ENCODE measurements around the gene PDE10A. TPM values are rescaled to one million over a fixed set of nuclear protein-coding genes. Genes with fewer than 3 reads are reported as not detected.

PDE10A gene
- total and polyA plus RNA-seq, 7 experiments from 2014 or later = not detected

DNA sequence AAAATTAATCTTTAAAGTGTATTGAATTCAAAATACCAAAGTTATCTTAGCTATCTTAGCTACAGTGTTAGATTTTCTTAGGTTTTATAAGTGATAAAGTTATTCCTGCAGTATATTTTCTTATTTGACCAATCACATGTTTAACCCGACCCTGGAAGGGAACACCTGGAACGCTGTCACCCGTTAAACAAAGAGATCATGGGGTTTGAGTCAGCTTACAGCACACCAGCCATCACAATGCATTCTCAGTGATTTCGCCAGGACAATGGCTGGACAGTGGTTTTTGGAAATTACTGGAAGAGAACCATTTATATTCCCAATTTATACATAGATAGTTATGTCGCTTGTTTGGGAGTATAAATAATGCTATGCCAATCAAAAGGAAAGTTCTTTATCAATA, 364.2 kb downstream of the PDE10A start:
- Mint-ChIP-seq H3K36me3 (peaks cover 0 to 5% (median 0%) of the 10 kb centered on the region in 5 donors), H3K27me3 (no peaks in the 10 kb centered on the region), H3K4me1 (no peaks in the 10 kb centered on the region), H3K9me3 (peaks cover 2 to 15% (median 6%) of the 10 kb centered on the region in 11 donors), H3K4me3 (no peak overlapping the region), H3K27ac (no peak overlapping the region)
- CTCF ChIA-PET = no interaction called here
- POLR2A ChIA-PET = no interaction called here
- Histone ChIP-seq H3K4me3 (ENCODE audit: low read length) (no peak overlapping the region), H3K27me3 (ENCODE audit: control insufficient read depth in 2 of 2, insufficient read depth in 2 of 2, low read length in 2 of 2) (no peaks in the 10 kb centered on the region), H3K27ac (ENCODE audit: low read depth, low read length) (no peak overlapping the region), H3K4me1 (ENCODE audit: control insufficient read depth in 2 of 2, insufficient read depth in 2 of 2, low read length in 2 of 2) (no peaks in the 10 kb centered on the region), H3K9me3 (ENCODE audit: control insufficient read depth in 2 of 3, low read length in 3 of 3) (no peaks in the 10 kb centered on the region), H3K36me3 (ENCODE audit: control insufficient read depth in 2 of 3, insufficient read depth in 3 of 3, low read length in 3 of 3) (no peaks in the 10 kb centered on the region)
- ATAC-seq (no peak), DNase-seq (no peak)
- intact Hi-C loops (cut with micrococcal nuclease) = no loop called here

DNA sequence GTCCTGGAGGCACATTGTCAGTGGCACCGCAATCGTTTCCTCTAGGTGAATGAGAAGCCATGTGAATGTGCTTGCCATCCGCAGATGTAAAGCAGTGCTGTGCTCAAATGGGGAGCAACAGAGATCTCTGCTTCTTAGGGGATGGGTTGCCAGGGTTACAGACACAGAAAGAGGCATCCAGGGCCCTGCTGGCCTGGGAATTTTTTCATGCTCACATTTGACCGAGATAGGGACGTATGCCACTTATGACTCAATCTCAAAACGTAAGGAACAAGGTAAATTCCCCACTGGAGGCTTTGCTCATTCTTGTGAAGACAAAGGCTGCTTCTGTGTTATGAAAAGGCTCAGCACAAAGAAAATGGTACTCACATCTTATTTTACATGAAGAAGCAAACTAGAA, 364.6 kb downstream of the PDE10A start:
- no peak for DNase-seq
- intact Hi-C loops (cut with micrococcal nuclease) = no loop called here
- H3K4me1 Mint-ChIP-seq = no peaks in the 10 kb centered on the region
- ChIA-PET CTCF (no interaction called here), POLR2A (no interaction called here)
- no peaks in the 10 kb centered on the region for H3K27me3 Mint-ChIP-seq
- H3K36me3 ChIP-seq (ENCODE audit: control insufficient read depth in 2 of 3, insufficient read depth in 3 of 3, low read length in 3 of 3) = no peaks in the 10 kb centered on the region
- no peak overlapping the region for H3K27ac Mint-ChIP-seq
- ATAC-seq = no peak
- no peak overlapping the region for H3K27ac ChIP-seq (ENCODE audit: low read depth, low read length)
- no peaks in the 10 kb centered on the region for H3K4me1 ChIP-seq (ENCODE audit: control insufficient read depth in 2 of 2, insufficient read depth in 2 of 2, low read length in 2 of 2)
- no peaks in the 10 kb centered on the region for H3K9me3 ChIP-seq (ENCODE audit: control insufficient read depth in 2 of 3, low read length in 3 of 3)
- no peak overlapping the region for H3K4me3 ChIP-seq (ENCODE audit: low read length)
- peaks cover 0 to 5% (median 0%) of the 10 kb centered on the region in 5 donors for H3K36me3 Mint-ChIP-seq
- no peaks in the 10 kb centered on the region for H3K27me3 ChIP-seq (ENCODE audit: control insufficient read depth in 2 of 2, insufficient read depth in 2 of 2, low read length in 2 of 2)
- peaks cover 2 to 15% (median 6%) of the 10 kb centered on the region in 11 donors for H3K9me3 Mint-ChIP-seq
- no peak overlapping the region for H3K4me3 Mint-ChIP-seq

DNA sequence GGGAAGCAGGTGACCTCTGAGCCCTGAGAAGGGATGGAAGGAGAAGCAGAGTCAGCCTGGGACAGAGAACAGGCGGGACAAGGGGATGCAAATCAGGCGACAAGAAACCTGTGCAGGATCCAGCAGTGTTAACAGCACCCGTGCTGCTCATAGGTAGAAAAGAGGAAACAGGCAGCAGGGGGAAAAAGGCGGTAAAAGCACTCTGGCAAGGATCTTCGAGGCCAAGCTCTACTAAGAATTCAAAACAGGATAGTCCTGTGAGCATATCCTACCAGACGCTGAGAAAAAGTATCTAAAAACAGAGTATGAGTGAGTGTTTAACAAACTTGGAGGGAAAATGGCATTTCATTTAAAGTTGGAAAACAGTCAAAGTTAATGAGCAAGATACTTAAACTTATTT, 370.4 kb downstream of the PDE10A start:
- ATAC-seq (no peak), DNase-seq (no peak)
- peaks cover 0 to 5% (median 0%) of the 10 kb centered on the region in 5 donors for H3K36me3 Mint-ChIP-seq
- peaks cover 2 to 32% (median 12%) of the 10 kb centered on the region in 11 donors for H3K9me3 Mint-ChIP-seq
- ChIA-PET CTCF (no interaction called here), POLR2A (no interaction called here)
- no peak overlapping the region for H3K4me3 Mint-ChIP-seq
- intact Hi-C loops (cut with micrococcal nuclease) = no loop called here
- no peaks in the 10 kb centered on the region for H3K4me1 ChIP-seq (ENCODE audit: control insufficient read depth in 2 of 2, insufficient read depth in 2 of 2, low read length in 2 of 2)
- H3K4me3 ChIP-seq (ENCODE audit: low read length) = no peak overlapping the region
- H3K4me1 Mint-ChIP-seq = no peaks in the 10 kb centered on the region
- no peaks in the 10 kb centered on the region for H3K36me3 ChIP-seq (ENCODE audit: control insufficient read depth in 2 of 3, insufficient read depth in 3 of 3, low read length in 3 of 3)
- no peaks in the 10 kb centered on the region for H3K27me3 ChIP-seq (ENCODE audit: control insufficient read depth in 2 of 2, insufficient read depth in 2 of 2, low read length in 2 of 2)
- H3K27ac Mint-ChIP-seq = no peak overlapping the region
- H3K9me3 ChIP-seq (ENCODE audit: control insufficient read depth in 2 of 3, low read length in 3 of 3) = no peaks in the 10 kb centered on the region
- no peaks in the 10 kb centered on the region for H3K27me3 Mint-ChIP-seq
- no peak overlapping the region for H3K27ac ChIP-seq (ENCODE audit: low read depth, low read length)
